Mononuclear cell (primary cell): ENCODE measurements around the gene COL17A1. TPM values are rescaled to one million over a fixed set of nuclear protein-coding genes. Genes with fewer than 3 reads are reported as not detected.
A peak's percentile ranks its signal among the peaks of the same experiment; 100 is the strongest.

Experiments
- H3K27me3 ChIP-seq: 2 replicates; pipeline ENCODE4 v1.6.0; 2011; ENCODE audit warnings: low read length, control low read depth; ENCODE audit not compliant: insufficient read depth
- H3K4me1 ChIP-seq: 2 replicates; pipeline ENCODE4 v1.5.1; 2011; ENCODE audit warnings: mild to moderate bottlenecking, low read length, control low read depth; ENCODE audit not compliant: insufficient read depth
- H3K4me3 ChIP-seq: 2 replicates; pipeline ENCODE4 v1.5.1; 2011; ENCODE audit warnings: mild to moderate bottlenecking, low read length, moderate library complexity
- H3K9me3 ChIP-seq: 2 replicates; pipeline ENCODE4 v1.5.1; 2011; ENCODE audit warnings: low read depth, mild to moderate bottlenecking, control low read depth, low read length
- total RNA-seq: library from RNA; depleted of rRNA; stranded (reverse); fragments of >200 nt; gene quantifications from one replicate; pipeline ENCODE4 v1.2.3, GENCODE V29; 2012

Gene COL17A1
- not detected for total RNA-seq

- no peaks in the 10 kb centered on the region for H3K9me3 ChIP-seq
- no peak within 1 kb of the TSS for H3K4me3 ChIP-seq
- H3K27me3 ChIP-seq = no peaks in the 10 kb centered on the region
- H3K4me1 ChIP-seq = no peaks in the 10 kb centered on the region
These were observed at the start of gene COL17A1 for GRCh38 chr10:104085801-104086400. COL17A1 (minus strand) TSS chr10:104085880; CDS start chr10:104080673, 5,207 bp downstream.

DNA sequence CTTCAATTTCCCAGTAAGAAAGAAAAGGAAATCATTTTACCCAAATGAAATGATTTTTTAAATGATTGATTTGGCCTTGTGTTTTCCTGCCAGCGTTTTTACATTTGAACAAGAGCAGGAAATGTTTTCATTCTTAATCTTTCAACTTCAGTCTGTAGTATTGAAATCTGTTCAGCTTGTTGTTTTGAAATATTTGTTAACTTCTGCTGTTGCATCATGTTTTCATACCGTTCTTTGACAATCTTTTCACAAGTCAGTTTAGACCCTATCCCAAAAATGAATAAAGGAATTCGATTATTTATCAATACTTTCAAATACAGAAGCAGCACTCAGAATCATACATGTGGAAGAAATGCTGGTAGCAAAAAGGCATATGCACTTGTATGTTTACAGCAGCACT, 44.4 kb upstream of the COL17A1 start:
- H3K4me3 ChIP-seq = no peak overlapping the region
- no peaks in the 10 kb centered on the region for H3K9me3 ChIP-seq
- H3K27me3 ChIP-seq = no peaks in the 10 kb centered on the region
- H3K4me1 ChIP-seq = no peaks in the 10 kb centered on the region

DNA sequence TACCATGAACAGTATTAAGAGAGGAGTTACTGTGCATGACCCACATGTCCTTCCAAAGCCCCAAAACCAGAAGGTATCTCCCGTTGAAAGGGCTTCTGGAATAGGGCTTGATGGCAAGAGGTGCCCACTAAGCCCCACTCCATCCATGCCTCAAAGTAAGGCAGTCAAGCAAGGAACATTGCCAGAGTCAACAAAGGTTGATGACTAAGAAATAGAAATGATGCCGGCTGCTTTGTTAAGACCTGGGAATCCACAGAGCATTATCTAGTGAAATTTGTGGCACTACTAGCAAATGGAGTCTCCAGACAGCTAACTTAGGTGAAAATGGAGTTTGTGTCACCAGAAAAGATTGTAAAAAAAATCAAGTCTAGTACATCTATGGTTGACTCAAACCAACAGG, 42.5 kb upstream of the COL17A1 start:
- H3K4me3 ChIP-seq = no peak overlapping the region
- no peaks in the 10 kb centered on the region for H3K27me3 ChIP-seq

GRCh38 chr10:104127411-104127810, 41.7 kb upstream of the COL17A1 start:
- Histone ChIP-seq H3K4me1 (peaks cover 5% of the 10 kb centered on the region), H3K4me3 (no peak overlapping the region), H3K9me3 (no peaks in the 10 kb centered on the region)

More for the DNA sequence above, 42.5 kb upstream of the COL17A1 start:
- H3K4me1 ChIP-seq = no peaks in the 10 kb centered on the region
- no peaks in the 10 kb centered on the region for H3K9me3 ChIP-seq

GRCh38 chr10:104123397-104123796, 37.7 kb upstream of the COL17A1 start:
- H3K4me3 ChIP-seq = no peak overlapping the region
- no peaks in the 10 kb centered on the region for H3K9me3 ChIP-seq
- H3K4me1 ChIP-seq = peaks cover 18% of the 10 kb centered on the region
- no peaks in the 10 kb centered on the region for H3K27me3 ChIP-seq

More at GRCh38 chr10:104127411-104127810, 41.7 kb upstream of the COL17A1 start:
- no peaks in the 10 kb centered on the region for H3K27me3 ChIP-seq

DNA sequence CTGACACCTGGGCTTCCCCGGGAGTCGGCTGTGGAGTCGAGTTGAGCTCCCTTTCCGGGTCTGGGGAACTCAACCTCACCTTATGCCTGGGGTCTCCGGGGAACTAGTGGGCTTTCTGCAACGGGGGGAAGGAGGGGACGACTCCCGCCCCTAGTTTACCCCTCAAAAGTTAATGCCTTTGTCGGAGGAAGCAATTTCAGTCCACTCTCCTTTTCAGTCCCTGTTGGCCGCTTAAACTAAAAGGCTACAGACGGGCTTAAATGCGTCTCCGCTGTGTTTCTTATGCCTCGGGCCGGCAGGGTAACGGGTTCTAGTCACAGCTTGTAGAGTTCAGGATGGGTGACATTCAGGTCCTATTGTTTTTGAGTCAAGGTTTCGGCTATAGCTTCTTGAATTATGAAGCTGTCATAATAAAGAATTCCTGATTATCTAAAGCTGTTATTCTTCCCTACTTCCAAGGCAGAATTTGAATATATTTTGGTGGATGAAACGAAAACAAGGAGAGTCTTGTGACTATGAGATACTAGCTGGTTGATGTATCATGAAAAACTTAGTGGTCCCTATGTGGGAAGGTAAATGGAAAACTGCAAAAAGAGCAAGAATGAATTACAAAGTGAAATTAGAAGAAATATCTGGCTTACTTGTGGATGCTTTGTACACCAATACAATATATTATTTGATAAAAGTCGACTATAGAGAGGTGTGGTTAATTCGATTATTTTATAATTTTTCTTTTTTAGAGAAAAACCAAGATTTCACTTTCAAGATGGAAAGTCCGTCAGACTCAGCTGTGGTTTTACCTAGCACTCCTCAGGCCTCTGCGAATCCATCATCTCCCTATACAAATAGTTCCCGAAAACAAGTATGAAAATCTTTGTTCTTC, 36.8 kb upstream of the COL17A1 start:
- no peaks in the 10 kb centered on the region for H3K9me3 ChIP-seq

GRCh38 chr10:104121485-104122224, 36.0 kb upstream of the COL17A1 start, which contains the start of gene SFR1:
SFR1 (plus strand) TSS chr10:104122171; CDS start chr10:104122184, 13 bp downstream.
- Histone ChIP-seq H3K4me1 (peaks cover 18% of the 10 kb centered on the region), H3K9me3 (no peaks in the 10 kb centered on the region), H3K4me3 (peak within 1 kb of the TSS; percentile 95), H3K27me3 (no peaks in the 10 kb centered on the region)

More for the DNA sequence above, 36.8 kb upstream of the COL17A1 start:
- peak overlapping the region; percentile 95 for H3K4me3 ChIP-seq
- H3K27me3 ChIP-seq = no peaks in the 10 kb centered on the region
- peaks cover 18% of the 10 kb centered on the region for H3K4me1 ChIP-seq

DNA sequence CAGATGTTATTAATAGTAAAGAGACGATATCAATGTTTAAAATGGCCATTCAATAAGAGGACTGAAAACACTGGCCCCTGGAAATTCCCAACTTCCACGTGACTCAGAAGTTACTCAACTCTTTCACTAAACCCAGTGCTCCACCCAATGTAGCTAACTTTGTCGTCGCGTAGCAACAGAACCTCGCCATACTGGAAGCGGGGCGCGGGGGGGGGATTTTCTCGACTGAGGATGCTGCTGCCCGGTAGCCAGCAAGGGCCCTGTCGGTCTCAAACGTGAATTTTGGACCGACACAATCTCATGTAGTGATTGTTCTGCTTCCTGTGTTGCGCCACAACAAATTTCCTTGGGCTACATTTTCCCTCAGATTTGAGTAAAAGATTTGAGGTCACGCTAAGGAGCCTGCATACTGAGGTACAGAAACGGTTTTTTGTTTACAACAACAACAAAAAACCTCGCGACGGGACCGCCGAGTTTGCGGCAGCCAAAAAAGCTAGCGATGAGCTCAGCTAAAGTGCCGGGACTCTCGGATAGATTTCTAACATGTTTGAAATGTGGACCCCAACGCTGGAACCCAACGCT, 35.3 kb upstream of the COL17A1 start:
- H3K9me3 ChIP-seq = no peaks in the 10 kb centered on the region
- peak overlapping the region; percentile 84 for H3K4me3 ChIP-seq
- H3K4me1 ChIP-seq = peaks cover 18% of the 10 kb centered on the region
- no peaks in the 10 kb centered on the region for H3K27me3 ChIP-seq

- Histone ChIP-seq H3K4me1 (peaks cover 18% of the 10 kb centered on the region), H3K9me3 (no peaks in the 10 kb centered on the region), H3K4me3 (peak overlapping the region; percentile 84), H3K27me3 (no peaks in the 10 kb centered on the region)
These were observed 34.8 kb upstream of the COL17A1 start for GRCh38 chr10:104120512-104120902.

DNA sequence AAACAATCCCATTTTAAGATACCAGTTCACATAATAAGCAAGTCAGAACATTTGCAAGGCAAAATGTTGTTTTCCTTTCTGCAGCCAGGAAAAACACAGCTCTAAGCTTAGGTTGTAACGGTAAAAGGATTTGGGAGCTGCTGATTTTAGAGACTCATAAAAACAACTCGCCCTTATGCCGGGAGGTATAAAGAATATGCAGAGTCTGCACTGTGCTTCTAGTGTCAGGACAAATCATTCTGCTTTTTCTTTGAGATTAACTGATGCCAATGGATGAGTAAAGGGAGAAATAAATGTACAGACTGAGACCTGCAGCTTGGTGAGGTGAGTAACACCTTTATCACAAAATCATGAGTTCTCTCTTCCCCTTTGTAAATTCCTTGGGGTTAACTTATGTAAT, 34.3 kb upstream of the COL17A1 start:
- Histone ChIP-seq H3K4me3 (no peak overlapping the region), H3K4me1 (peaks cover 18% of the 10 kb centered on the region), H3K9me3 (no peaks in the 10 kb centered on the region)

DNA sequence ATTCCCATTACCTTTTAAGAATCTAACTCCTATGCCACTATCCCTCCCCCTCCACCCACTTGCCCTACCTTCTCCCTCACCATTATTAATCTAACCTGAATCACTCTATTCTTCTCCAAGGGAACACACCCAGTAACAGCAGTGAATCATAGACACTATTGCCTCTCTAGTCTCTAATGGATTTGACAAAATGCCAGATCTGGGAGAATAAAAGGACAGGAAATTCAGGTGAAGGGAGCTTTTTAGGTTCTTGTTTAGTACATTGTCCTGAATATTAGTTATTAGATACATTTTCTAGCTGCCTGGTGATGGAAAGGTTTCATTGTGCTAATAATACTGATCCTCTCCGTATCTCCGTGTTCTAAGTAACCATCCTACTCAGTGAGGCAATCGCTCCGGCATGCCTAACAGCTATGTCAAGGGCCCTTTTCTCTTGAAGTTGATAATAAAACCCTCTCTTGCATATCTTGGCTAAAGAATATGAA, 32.2 kb upstream of the COL17A1 start:
- H3K4me3 ChIP-seq = no peak overlapping the region
- H3K4me1 ChIP-seq = peaks cover 18% of the 10 kb centered on the region
- no peaks in the 10 kb centered on the region for H3K9me3 ChIP-seq
- H3K27me3 ChIP-seq = no peaks in the 10 kb centered on the region

More for the DNA sequence above, 34.3 kb upstream of the COL17A1 start:
- H3K27me3 ChIP-seq = no peaks in the 10 kb centered on the region

DNA sequence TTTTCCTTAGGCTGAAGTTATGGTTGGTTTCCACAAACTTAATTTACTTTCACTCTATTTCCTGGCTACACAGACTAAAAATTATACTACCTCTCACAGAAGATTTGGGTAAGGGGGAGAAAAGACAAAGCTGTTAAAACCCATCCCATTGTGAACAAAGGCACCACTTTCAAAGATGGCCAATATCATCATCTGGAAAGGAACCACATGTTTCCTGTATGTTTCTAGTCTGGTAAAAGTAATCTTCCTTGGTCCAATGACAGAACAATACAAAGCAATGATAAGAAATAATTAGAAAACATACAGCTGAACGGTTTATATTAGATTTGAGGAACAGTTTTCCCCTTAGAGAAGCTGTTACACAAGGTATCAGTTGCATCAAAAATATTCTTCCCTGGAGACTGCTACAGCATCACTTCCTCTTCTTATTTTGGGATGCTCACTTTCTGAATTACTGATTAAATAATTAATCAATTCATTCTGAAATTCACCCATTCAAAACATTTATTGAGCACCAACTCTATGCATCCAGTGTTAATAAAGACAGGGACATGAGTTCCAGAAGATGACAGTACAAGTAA, 27.8 kb upstream of the COL17A1 start:
- Histone ChIP-seq H3K4me1 (no peaks in the 10 kb centered on the region), H3K9me3 (no peaks in the 10 kb centered on the region), H3K4me3 (no peak overlapping the region), H3K27me3 (peaks cover 5% of the 10 kb centered on the region)

DNA sequence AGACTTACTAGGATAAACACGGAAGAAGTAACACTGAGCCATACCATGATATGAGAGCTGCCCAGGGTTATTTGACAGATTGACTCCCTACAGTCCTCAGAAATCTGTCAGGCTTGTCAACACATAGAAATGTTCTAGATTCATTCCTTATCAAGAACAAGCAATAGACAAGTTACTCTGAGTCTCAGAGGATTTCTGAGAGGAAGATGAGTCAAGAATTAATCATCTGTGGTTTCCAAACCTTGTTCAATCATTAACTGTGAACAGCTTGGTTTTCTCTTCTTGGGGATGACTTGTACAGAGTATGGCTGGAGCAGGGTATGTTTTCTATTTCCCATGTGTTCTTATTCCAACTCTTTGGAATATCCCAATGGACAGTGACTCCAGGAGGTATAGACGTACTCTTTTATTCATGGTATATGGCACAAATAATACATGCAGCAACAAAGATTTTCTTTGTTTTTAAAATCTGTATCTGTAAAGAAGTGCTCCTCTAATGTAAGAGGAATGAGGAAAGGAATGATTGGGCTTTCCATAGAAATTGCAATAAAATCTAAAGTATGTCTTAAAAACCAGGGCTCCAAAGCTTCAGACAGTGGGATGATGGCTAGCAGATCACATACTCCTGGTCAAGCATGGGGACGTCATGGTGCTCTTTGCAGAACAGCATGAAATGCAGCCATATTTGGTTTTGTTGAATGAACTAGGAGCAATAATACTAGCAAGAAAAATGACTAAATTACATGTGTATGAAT, 24.4 kb upstream of the COL17A1 start:
- Histone ChIP-seq H3K9me3 (no peaks in the 10 kb centered on the region), H3K4me3 (no peak overlapping the region), H3K27me3 (peaks cover 5% of the 10 kb centered on the region), H3K4me1 (no peaks in the 10 kb centered on the region)

DNA sequence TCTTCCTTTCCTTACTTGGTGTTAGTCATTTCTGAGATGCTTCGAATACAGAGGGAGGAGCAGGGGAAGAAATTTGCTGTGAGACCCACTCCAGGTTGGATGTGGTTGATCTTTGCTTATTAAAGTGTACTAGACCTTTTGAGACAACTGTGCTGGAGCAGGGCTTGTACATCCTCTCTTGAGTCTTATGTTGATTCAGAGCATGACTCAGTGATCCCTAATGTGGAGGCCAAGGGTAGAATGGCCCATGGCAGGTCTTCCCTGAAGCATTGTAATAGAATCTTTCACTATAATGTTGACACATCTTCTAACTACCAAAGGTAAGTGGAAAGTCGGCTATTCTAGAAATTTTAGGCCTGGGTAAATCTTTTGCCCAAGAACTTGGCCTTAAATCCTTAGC, 19.2 kb upstream of the COL17A1 start:
- H3K4me1 ChIP-seq = no peaks in the 10 kb centered on the region
- peaks cover 2% of the 10 kb centered on the region for H3K27me3 ChIP-seq
- H3K9me3 ChIP-seq = no peaks in the 10 kb centered on the region
- no peak overlapping the region for H3K4me3 ChIP-seq
